ENCODE data around the gene ANXA9.

The ANXA9 gene, protein sequence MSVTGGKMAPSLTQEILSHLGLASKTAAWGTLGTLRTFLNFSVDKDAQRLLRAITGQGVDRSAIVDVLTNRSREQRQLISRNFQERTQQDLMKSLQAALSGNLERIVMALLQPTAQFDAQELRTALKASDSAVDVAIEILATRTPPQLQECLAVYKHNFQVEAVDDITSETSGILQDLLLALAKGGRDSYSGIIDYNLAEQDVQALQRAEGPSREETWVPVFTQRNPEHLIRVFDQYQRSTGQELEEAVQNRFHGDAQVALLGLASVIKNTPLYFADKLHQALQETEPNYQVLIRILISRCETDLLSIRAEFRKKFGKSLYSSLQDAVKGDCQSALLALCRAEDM

DNA sequence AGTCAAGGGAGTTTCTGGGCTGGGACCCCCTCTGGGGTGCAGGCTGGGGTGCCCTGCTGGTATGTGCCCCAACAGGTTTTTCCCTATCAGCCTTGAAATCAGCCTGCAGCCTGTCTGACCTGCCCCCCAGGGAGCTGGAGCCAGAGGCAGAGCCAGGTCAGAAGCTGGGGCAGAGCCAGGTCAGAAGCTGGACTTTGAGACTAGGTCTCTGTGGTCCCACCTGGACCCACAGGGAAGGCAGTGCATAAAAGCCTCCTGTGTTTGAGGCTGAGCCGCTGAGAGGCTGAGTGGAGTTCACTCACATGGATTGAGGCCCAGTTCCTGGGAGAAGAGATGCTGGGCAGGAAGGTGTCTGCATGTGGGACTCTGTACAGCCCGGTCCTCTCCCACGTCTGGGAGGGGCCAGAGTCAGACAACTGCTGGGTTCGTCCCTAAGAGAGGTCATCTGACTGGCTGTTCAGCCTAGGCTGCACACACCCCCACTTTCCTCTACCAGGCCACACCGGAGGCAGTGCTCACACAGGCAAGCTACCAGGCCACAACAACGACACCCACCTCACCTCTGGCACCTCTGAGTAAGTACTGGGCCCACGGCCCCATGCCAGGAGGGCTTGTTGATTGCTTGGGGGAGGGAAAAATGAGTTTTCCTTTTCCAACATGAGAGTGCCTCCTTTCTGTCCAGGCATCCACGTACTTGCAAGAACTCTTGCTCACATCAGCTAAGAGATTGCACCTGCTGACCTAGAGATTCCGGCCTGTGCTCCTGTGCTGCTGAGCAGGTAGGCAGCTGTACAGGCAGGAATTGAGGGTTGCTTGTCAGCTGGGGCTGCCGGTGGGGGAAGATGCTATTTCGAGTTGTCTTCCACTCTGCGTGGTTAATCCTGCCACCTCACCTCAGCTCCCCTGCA lies at the start of gene ANXA9:
TSS of gene ANXA9 (plus strand) at position 488 of the 908 bp plus-strand sequence. CDS start 814 bp downstream, outside the sequence.
- DNase-seq, result no peak

GRCh38 chr1:150944856-150945255 lies 37.2 kb upstream of the ANXA9 start:
- DNase-seq, result no peak

DNA sequence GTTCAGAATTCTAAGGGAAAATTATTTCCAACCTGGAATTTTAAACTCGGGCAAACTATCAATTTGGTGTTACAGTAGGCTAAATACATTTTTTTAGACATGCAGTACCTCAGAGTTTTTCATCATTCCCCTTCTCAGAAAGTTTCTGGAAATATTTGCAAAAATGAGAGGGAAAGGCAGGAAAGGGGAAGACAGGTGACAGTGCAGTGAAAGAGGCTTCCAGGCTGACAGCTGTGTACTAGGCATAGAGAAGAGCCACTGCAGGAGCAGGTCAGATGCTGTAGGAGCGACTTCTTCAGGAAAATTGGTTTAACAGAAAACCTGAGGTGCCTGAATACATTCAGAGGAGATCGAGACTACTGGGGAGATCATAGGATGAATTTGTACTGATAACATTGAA lies 27.4 kb upstream of the ANXA9 start:
- no peak for DNase-seq

- no peak for DNase-seq
Measured at GRCh38 chr1:150955280-150955679, 26.8 kb upstream of the ANXA9 start.

DNA sequence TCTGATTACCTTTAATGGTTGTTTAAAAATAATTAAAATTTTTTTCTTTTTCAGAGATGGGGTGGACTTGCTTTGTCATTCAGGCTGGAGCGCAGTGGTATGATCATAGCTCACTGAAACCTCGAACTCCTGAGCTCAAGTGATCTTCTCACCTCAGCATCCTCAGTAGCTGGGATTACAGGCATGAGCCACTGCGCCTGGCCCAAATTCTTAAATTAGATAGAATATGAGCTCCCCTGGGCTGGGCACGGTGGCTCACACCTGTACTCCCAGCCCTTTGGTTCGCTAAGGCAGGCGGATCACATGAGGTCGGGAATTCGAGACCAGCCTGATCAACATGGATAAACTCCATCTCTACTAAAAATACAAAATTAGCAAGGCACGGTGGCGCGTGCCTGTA lies 24.4 kb upstream of the ANXA9 start:
- DNase-seq, result no peak

- DNase-seq, result no peak
Measured at GRCh38 chr1:150960646-150961045, 21.4 kb upstream of the ANXA9 start.

DNA sequence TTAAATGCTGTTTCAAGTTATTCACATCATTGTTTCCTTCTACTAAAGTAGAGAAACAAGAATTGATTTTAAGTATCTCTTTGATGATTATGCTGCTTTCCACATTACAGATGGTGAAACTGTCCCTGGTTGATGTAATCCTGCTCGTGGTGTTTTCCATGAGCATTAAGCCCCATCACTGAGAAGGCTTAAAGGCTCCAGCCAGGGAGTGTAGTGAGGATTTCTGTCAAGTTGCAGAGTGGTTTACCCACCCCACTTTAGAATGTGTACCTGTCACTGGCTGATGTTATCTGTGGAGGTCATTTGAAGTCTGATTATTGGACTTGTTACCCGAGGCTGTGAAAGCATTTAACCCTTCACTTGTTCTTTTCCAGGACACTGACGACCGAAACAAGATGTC lies 20.3 kb upstream of the ANXA9 start:
- no peak for DNase-seq

DNA sequence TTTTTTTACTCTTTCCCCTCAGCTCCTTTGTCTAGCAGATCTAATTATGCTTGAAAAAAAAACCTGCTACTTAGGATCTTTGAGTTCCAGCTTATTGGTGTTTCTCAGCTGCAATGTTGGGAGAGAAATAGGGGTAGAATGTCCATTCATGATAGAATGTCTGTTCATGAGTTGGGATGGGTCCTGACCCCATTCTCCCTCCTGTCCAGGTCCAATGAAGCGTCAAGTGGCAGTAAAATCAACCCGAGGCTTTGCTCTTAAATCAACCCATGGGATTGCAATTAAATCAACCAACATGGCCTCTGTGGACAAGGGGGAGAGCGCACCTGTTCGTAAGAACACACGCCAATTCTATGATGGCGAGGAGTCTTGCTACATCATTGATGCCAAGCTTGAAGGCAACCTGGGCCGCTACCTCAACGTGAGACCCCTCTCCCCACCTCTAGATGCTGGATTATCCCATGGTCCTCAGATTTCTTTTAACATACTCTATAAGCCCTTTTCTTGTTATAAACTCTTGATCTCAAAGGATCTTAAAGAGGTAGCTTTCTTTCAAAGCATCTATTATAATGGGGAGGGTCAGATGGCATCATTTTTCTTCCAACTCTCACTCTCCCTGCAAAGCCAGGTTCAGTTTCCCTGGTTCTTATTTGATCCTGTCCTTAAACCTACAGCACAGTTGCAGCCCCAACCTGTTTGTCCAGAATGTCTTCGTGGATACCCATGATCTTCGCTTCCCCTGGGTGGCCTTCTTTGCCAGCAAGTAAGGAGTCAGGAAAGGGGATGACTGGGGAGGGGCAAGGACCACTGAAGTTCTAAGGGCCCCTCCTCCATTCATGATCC lies 18.6 kb upstream of the ANXA9 start:
- no peak for DNase-seq

DNA sequence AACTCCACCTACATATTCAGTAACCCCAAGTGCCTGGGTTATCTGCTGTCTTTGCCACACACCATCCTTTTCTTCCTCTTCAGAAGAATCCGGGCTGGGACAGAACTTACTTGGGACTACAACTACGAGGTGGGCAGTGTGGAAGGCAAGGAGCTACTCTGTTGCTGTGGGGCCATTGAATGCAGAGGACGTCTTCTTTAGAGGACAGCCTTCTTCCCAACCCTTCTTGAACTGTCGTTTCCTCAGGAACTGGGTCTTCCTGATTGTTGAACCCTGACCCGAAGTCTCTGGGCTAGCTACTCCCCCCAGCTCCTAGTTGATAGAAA lies 18.0 kb upstream of the ANXA9 start:
- no peak for DNase-seq

GRCh38 chr1:150965605-150966004 lies 16.5 kb upstream of the ANXA9 start:
- DNase-seq, result no peak

- no peak for DNase-seq
Measured at GRCh38 chr1:150966011-150966410, 16.1 kb upstream of the ANXA9 start.

DNA sequence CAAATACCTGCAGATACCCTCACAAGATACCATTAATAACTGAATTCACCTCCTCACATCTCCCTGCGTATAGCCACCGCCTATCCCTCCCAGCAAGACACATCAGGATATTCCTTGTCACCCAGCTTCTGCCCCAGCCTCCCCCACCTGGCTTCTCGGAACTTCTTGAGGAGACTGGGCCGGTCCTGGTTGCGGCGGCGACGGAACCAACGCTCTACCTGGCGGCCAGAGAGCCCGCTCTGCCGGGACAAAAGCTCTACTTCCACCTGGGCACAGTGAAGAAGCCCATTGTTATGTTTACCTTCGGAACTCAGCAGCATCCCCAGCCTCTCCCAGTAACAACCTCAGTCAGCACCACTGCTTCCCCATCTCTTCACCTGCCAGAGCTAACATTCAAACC lies 14.2 kb upstream of the ANXA9 start:
- DNase-seq, result no peak

- no peak for DNase-seq
Measured at GRCh38 chr1:150968491-150968890, 13.6 kb upstream of the ANXA9 start.

GRCh38 chr1:150969626-150970025 lies 12.5 kb upstream of the ANXA9 start:
- DNase-seq, result no peak

DNA sequence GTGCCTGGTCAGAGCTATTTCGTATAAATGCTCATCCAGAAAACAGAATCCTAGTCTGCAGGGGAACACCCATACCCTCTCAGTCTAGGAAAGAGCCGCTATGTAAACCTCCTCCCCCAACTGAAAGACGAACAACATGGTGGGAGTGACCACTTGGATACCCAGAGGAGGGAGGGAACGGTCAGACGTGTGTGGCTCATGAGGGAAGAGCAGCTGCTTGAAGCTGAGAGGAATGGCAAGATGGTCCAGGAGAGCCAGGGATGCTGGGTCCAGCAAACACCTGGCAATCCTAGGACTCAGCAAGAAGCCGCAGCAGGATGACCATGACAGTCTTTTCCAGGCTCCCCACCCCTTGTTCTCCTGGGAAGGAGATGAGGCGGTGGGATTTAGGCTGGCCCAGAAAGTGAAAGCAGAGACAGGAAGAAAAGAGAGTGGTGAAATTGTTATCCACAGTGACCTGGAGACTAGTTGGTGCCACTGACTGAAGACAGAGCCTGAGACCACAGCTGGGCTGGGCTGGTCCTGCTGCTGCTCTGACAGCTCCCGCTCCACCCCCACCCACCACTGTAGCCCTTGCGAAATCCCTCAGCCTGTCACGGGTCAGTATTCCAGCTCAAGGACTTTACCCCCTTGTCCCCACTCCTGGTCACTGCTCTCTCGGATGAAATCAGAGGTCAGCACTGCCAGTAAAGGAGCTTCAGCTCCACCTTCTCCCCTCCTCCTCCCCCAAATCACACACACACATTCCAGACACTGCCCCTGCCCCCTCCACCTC lies 11.1 kb upstream of the ANXA9 start:
- DNase-seq, result peak; percentile 70

DNA sequence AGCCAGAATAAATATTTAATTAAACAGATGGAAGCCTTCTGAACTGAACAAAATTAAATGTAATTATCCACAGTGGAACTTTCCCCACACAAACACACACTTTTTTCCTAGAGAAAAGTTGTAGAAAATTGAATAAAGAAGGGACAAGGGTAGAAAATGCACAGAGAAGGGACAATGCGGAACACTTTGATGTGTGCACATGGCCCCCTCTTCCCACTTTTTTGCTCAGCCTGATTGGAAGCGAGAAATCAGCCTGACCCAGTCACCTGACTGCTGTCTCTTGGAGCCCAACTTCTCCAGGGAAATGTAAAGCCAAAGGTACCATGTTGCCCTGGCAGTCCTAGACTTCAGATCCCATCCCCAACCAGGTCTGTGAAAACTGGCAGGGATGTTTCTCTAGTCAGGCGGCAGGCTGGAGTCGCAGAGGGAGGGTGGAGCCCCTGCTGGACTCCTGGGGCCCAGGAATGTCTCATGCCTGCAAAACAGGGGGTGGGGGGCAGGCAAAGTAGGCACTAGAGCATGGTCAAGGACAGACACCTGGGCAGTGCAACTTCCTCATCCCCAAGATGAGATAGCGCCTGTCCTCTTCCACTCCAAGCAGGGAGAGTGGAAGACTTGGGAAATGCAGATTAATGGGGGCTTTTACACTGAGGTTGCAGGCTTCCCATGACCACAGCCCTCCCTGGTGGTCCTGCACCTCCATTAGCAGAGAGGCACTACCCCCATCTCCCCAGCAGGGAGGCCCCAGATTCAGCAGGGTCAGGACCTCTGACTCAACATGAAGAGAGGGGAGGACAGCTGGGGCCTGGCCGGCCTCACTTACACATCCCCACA lies 10.3 kb upstream of the ANXA9 start:
- no peak for DNase-seq

GRCh38 chr1:150972417-150972940 lies 9.6 kb upstream of the ANXA9 start:
- no peak for DNase-seq

GRCh38 chr1:150973258-150973835 lies 8.7 kb upstream of the ANXA9 start:
- no peak for DNase-seq

GRCh38 chr1:150973836-150974579 lies 8.1 kb upstream of the ANXA9 start:
- DNase-seq, result peak; percentile 33
